Vagina (tissue), 2 donors: ENCODE measurements around the gene RPL27. TPM values are rescaled to one million over a fixed set of nuclear protein-coding genes. Genes with fewer than 3 reads are reported as not detected.
"Not testable (repeated sequence)": the region's sequence is repeated elsewhere in the genome, so short reads cannot be mapped to it uniquely, and the experiment has no call there.

Source experiments
- DNase-seq, 2 donors: peaks; one replicate each; pipeline ENCODE4 v3.0.0-alpha.2; 2017; ENCODE audit errors: extremely low spot score in 2 of 2
- H3K27ac ChIP-seq: fragments of 200-600 bp; sonication (generic); one replicate; pipeline ENCODE4 v1.5.1; 2019
- H3K27me3 ChIP-seq: fragments of 200-600 bp; sonication (generic); one replicate; pipeline ENCODE4 v1.5.1; 2019
- H3K36me3 ChIP-seq, 2 donors: fragments of 200-600 bp; sonication (generic); one replicate each; pipeline ENCODE4 v1.5.1; 2017 to 2019
- H3K4me1 ChIP-seq: fragments of 200-600 bp; sonication (generic); one replicate; pipeline ENCODE4 v1.5.1; 2019
- H3K4me3 ChIP-seq, 2 donors: fragments of 200-600 bp; sonication (generic); 1 replicate in 1 of 2; 2 replicates in 1 of 2; pipeline ENCODE4 v1.5.1; 2016 to 2019
- H3K9me3 ChIP-seq: fragments of 200-600 bp; sonication (generic); one replicate; pipeline ENCODE4 v1.5.1; 2019
- POLR2A ChIP-seq, 2 donors: fragments of 450-650 bp; IDR thresholded peaks; one replicate each; pipeline ENCODE4 v1.6.1; 2017; ENCODE audit warnings: antibody characterized with exemption in 2 of 2, mild to moderate bottlenecking in 2 of 2, moderate library complexity in 2 of 2
- POLR2AphosphoS5 ChIP-seq, 2 donors: sonication (generic); formaldehyde crosslinking; IDR thresholded peaks; one replicate each; pipeline ENCODE4 v1.9.0; 2017; ENCODE audit warnings: antibody characterized with exemption in 2 of 2, mild to moderate bottlenecking in 2 of 2, low read depth in 1 of 2; ENCODE audit not compliant: insufficient read depth in 1 of 2
- intact Hi-C: fragments of 100-400 bp; cut with DNase I; formaldehyde crosslinking; loops from one replicate; pipeline ENCODE4 v1.15.1; 2023
- total RNA-seq: library from RNA; depleted of rRNA; stranded (reverse); fragments of >200 nt; gene quantifications from one replicate; pipeline ENCODE4 v1.2.3, GENCODE V29; 2016
- TF ChIP-seq, protein P1 (sequence below), 3 experiments: fragments of 450-650 bp in 2 of 3; fragments of 200-600 bp in 1 of 3; sonication (generic) in 1 of 3; IDR thresholded peaks; one replicate each; pipeline ENCODE4 v1.5.1; 2017 to 2019; ENCODE audit warnings: antibody characterized with exemption in 3 of 3, mild to moderate bottlenecking in 2 of 3, moderate library complexity in 2 of 3

RPL27 gene
- total RNA-seq, 1 donor from 2014 or later, result 1,982 TPM

DNA sequence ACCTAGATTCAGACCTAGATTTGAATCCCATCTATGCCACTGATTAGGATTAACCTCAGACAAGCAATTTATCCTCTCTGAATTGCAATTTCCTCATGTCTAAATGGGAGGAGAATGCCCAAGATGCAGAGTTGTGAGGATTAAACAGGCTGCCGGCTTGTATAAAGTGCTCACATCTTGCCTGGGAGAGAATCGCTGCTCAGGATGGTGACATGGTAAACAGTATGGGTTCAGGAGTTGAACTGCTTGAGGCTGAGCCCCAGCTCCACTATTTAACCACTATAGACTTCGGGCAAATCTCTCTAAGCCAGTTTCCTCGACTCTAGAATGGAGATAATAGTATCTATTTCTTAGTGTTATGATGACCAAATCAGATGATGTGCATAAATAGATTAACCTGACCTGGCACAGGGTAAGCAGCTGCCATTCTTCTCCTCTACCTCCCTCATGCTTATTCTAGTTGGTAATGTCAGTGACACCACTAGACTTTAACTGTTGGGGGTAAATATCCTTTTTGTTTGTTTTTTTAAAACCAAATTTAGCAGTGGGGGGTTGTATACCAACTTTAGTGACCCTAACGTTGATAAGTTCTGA is 732 bp upstream of the RPL27 start:
- peak overlapping the region; percentile 6 to 86 for H3K4me3 ChIP-seq
- peak overlapping the region; percentile 83 for H3K27ac ChIP-seq
- H3K9me3 ChIP-seq, result no peaks in the 10 kb centered on the region
- intact Hi-C loops, result no loop called here
- no peaks in the 10 kb centered on the region for H3K27me3 ChIP-seq
- DNase-seq, result no peak
- H3K36me3 ChIP-seq, result peaks cover 0 to 26% of the 10 kb centered on the region in 2 donors
- H3K4me1 ChIP-seq, result peaks cover 24% of the 10 kb centered on the region
- no peak for TF ChIP-seq POLR2AphosphoS5 (IDR thresholded peaks at IDR 0.05; ENCODE audit: insufficient read depth in 1 of 2, low read depth in 1 of 2)
- TF ChIP-seq, protein P1, sequence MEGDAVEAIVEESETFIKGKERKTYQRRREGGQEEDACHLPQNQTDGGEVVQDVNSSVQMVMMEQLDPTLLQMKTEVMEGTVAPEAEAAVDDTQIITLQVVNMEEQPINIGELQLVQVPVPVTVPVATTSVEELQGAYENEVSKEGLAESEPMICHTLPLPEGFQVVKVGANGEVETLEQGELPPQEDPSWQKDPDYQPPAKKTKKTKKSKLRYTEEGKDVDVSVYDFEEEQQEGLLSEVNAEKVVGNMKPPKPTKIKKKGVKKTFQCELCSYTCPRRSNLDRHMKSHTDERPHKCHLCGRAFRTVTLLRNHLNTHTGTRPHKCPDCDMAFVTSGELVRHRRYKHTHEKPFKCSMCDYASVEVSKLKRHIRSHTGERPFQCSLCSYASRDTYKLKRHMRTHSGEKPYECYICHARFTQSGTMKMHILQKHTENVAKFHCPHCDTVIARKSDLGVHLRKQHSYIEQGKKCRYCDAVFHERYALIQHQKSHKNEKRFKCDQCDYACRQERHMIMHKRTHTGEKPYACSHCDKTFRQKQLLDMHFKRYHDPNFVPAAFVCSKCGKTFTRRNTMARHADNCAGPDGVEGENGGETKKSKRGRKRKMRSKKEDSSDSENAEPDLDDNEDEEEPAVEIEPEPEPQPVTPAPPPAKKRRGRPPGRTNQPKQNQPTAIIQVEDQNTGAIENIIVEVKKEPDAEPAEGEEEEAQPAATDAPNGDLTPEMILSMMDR (IDR thresholded peaks at IDR 0.05), result no peak
- no peak for TF ChIP-seq POLR2A (IDR thresholded peaks at IDR 0.05)

DNA sequence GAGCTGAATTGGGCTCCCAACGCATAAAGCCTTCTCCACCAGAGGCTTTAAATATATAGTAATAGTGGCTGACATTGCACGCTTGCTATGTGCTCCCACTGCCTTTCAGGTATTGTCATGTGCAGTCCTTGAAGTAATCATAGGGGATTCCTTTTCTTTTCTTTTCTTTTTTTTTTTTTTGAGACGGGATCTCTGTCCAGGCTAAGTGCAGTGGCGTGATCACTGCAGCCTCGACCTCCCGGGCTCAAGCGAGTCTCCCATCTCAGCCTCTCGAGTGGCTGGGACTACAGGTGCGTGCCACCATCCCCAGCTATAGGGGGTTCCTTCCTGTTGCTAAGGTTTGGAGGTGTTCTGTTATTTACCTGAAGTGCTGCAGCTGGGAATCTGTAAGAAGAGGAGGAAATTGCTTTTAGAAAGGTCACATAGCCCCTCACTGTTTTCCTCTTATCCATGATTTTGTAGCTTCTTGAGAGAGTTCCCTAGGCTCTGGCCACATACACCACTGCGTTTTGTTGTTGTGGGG is 845 bp downstream of the RPL27 start:
- Histone ChIP-seq H3K27ac (peak overlapping the region; percentile 83), H3K4me1 (peaks cover 24% of the 10 kb centered on the region), H3K27me3 (no peaks in the 10 kb centered on the region), H3K36me3 (peaks cover 0 to 30% of the 10 kb centered on the region in 2 donors), H3K4me3 (peak overlapping the region; percentile 76 to 86), H3K9me3 (no peaks in the 10 kb centered on the region)
- no peak for DNase-seq
- intact Hi-C loops, result no loop called here
- no peak for TF ChIP-seq POLR2A (IDR thresholded peaks at IDR 0.05)
- TF ChIP-seq, protein P1 (IDR thresholded peaks at IDR 0.05), result no peak
- no peak for TF ChIP-seq POLR2AphosphoS5 (IDR thresholded peaks at IDR 0.05; ENCODE audit: insufficient read depth in 1 of 2, low read depth in 1 of 2)

DNA sequence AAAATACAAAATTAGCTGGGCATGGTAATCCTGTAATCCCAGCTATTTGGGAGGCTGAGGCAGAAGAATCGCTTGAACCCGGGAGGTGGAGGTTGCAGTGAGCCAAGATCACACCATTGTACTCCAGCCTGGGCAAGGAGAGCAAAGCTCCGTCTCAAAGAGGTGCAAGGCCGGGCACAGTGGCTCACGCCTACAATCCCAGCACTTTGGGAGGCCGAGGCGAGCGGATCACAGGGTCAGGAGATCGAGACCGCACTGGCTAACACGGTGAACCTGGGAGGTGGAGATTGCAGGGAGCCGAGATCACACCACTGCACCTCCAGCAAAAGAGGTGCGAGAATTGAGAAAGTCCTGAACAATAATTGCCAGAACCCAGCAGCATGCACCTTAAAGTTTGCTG is 2.7 kb downstream of the RPL27 start:
- H3K4me3 ChIP-seq, H3K9me3 ChIP-seq, H3K27me3 ChIP-seq, DNase-seq, H3K27ac ChIP-seq, intact Hi-C loops: not testable (repeated sequence)
- Histone ChIP-seq H3K4me1 (peaks cover 25% of the 10 kb centered on the region), H3K36me3 (peaks cover 0 to 37% of the 10 kb centered on the region in 2 donors)

DNA sequence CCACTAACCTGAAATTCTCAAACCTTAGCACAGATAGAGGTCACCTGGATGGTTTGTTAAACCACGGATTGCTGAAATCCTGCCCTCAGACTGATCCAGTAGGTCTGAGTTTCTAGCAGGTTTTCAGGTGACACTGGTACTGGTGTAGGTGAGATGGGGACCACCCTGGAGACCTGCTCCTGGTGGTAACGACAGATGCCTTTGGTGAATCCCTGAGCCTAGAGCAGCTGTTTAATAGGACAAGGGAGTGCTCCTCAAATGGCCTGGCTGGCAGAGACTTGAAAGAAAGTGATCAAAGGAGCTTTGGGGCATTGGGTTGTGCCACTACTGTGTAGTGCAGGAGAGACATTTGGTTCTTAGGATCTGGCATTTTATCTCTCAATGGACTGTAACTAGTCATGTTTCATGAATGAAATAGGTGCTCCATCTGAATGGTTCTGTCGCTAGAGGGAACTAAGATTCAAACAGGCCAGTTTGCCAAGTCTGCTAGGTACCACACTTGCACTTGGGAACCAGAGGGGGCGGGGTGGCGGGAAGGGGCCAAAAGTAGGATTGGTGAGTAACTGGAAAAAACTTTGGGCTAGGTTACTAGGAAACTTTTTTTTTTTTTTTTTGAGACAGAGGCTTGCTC is 5.4 kb downstream of the RPL27 start:
- no peak overlapping the region for H3K4me3 ChIP-seq

DNA sequence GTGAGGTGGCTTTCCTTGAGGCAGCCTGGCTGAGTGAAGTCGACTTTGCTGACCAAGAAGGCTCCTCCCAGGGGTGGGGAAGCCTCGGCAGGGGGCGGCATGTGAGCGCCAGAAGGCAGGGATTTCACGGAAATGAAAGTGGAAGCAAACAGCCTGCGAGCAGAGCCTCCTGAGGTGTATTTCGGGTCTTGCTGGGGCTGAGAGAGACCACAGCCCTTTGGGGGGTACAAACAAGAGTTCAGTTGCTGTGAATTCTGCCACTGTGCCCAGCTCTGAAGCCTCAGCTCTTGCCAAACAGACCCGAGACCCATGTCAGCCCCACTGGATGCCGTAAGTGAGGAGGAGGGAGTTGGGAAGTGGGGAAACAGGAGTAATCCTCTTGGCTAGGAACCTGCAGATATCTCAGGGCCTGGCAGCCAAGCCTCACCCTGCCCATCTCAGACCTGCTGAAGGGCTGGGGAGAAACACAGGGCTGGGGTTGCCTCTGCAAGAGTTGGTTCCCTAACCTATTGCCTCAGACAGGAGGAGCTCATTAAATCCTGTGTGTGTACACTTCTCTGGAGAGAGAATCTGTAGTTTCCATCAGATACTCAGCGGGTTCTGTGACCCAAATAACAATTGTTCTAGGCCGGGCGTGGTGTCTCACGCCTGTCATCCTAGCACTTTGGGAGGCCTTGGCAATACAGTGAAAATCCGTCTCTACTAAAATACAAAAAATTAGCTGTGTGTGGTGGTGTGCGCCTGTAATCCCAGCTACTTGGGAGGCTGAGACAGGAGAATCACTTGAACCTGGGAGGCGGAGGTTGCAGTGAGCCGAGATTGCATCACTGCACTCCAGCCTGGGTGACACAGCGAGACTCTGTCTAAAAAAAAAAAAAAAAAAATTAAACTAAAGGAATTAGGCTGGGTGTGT is 8.7 kb downstream of the RPL27 start, which contains the start of gene IFI35:
TSS of gene IFI35 (plus strand) at position 146 of the 913 bp plus-strand sequence. CDS start at position 310, 164 bp downstream.
- Histone ChIP-seq H3K27ac (peak within 1 kb of the TSS; percentile 88), H3K27me3 (no peaks in the 10 kb centered on the region), H3K9me3 (no peaks in the 10 kb centered on the region), H3K4me1 (peaks cover 50% of the 10 kb centered on the region), H3K4me3 (peak within 1 kb of the TSS; percentile 64 to 78), H3K36me3 (peaks cover 0 to 22% of the 10 kb centered on the region in 2 donors)
- intact Hi-C loops, result no loop called here
- TF ChIP-seq POLR2A (IDR thresholded peaks at IDR 0.05), result peak in 1 of 2 donors; percentile 34
- TF ChIP-seq, protein P1 (IDR thresholded peaks at IDR 0.05), result peak; percentile 21 to 85 (median 36)
- peak; percentile 77 to 84 for TF ChIP-seq POLR2AphosphoS5 (IDR thresholded peaks at IDR 0.05; ENCODE audit: insufficient read depth in 1 of 2, low read depth in 1 of 2)
- DNase-seq, result peak in 1 of 2 donors; percentile 94

More for the DNA sequence above, 5.4 kb downstream of the RPL27 start:
- Histone ChIP-seq H3K4me1 (peaks cover 40% of the 10 kb centered on the region), H3K36me3 (peaks cover 0 to 37% of the 10 kb centered on the region in 2 donors), H3K27me3 (no peaks in the 10 kb centered on the region), H3K9me3 (no peaks in the 10 kb centered on the region), H3K27ac (no peak overlapping the region)
- DNase-seq, result no peak
- TF ChIP-seq POLR2AphosphoS5 (IDR thresholded peaks at IDR 0.05; ENCODE audit: insufficient read depth in 1 of 2, low read depth in 1 of 2), result no peak
- no peak for TF ChIP-seq POLR2A (IDR thresholded peaks at IDR 0.05)
- TF ChIP-seq, protein P1 (IDR thresholded peaks at IDR 0.05), result no peak
- intact Hi-C loops, result no loop called here
